Heart right ventricle (tissue), 16 donors: ENCODE measurements around the gene FAM171A2. TPM values are rescaled to one million over a fixed set of nuclear protein-coding genes. Genes with fewer than 3 reads are reported as not detected.
A peak's percentile ranks its signal among the peaks of the same experiment; 100 is the strongest.

ENCODE experiments used
- ATAC-seq, 8 donors: fragments of 200-7000 bp; cut with Tn5 transposase; one replicate each; pipeline ENCODE4 v1.9.1; 2020; ENCODE audit warnings: mild to moderate bottlenecking in 8 of 8, moderate library complexity in 8 of 8, moderate number of reproducible peaks in 1 of 8
- DNase-seq, 2 donors: peaks; one replicate each; pipeline ENCODE4 v3.0.0-alpha.2; 2020
- H3K27ac ChIP-seq, 10 donors: fragments of 200-600 bp; sonication (generic) in 2 of 10; one replicate each; pipeline versions ENCODE4 v1.5.0 to v1.8.0; 2020 to 2022; ENCODE audit warnings: mild to moderate bottlenecking in 3 of 10
- H3K27me3 ChIP-seq, 7 donors: fragments of 200-600 bp; one replicate each; pipeline ENCODE4 v1.8.0; 2021 to 2022; ENCODE audit warnings: mild to moderate bottlenecking in 2 of 7
- H3K36me3 ChIP-seq, 9 donors: fragments of 200-600 bp; sonication (generic) in 1 of 9; one replicate each; pipeline versions ENCODE4 v1.5.0 to v1.8.0; 2020 to 2022; ENCODE audit warnings: mild to moderate bottlenecking in 2 of 9
- H3K4me1 ChIP-seq, 9 donors: fragments of 200-600 bp; sonication (generic) in 1 of 9; one replicate each; pipeline versions ENCODE4 v1.5.0 to v1.8.0; 2020 to 2022; ENCODE audit warnings: mild to moderate bottlenecking in 4 of 9
- H3K4me3 ChIP-seq, 10 donors: fragments of 200-600 bp; sonication (generic) in 2 of 10; one replicate each; pipeline versions ENCODE4 v1.5.0 to v1.8.0; 2020 to 2022; ENCODE audit warnings: mild to moderate bottlenecking in 7 of 10, moderate library complexity in 2 of 10
- H3K9me3 ChIP-seq, 11 donors: fragments of 200-600 bp in 10 of 11; sonication (generic) in 2 of 11; one replicate each; pipeline versions ENCODE4 v1.5.0 to v1.8.0; 2013 to 2022; ENCODE audit warnings: mild to moderate bottlenecking in 2 of 11, control low read depth in 1 of 11, moderate library complexity in 1 of 11
- CTCF ChIP-seq, 9 donors: fragments of 200-600 bp; sonication (generic) in 2 of 9; IDR thresholded peaks; one replicate each; pipeline versions ENCODE4 v1.5.0 to v1.8.0; 2021 to 2022; ENCODE audit warnings: antibody characterized with exemption in 9 of 9, mild to moderate bottlenecking in 5 of 9, moderate library complexity in 1 of 9
- WGBS, 2 donors: extraction: QIAGEN DNeasy Blood & Tissue Kit; methylation state at CpG; one replicate each; pipeline ENCODE4 v1.1.7; 2013; ENCODE audit warnings: inconsistent platforms in 1 of 2; 5-methylcytosine and 5-hydroxymethylcytosine counted together
- intact Hi-C, 10 donors: fragments of 100-400 bp; cut with DNase I; formaldehyde crosslinking; loops; one replicate each; pipeline versions ENCODE4 v1.11.1 to v1.14.2; 2022
- polyA plus RNA-seq, 2 donors: library from polyadenylated mRNA; stranded (reverse); fragments of 200-250 nt; gene quantifications; one replicate each; pipeline ENCODE4 v1.2.3, GENCODE V29; 2013
- total RNA-seq, 10 donors: library from RNA; stranded (reverse); fragmentation: NEBNext Ultra II Directional in 3 of 10; extraction: Animal tissue kit (Norgen Biotek cat#: 25700) in 3 of 10; gene quantifications; one replicate each; pipeline versions ENCODE4 v1.2.1 to v1.2.4, GENCODE V29; 2021 to 2023
- donor health status: Arrhythmogenic right ventricular cardiomyopathy.
- donor health status: ischemic (EF 13 %, LVEDD 7.1; RV severe dilation, severe dysfunction).
- donor health status: healthy with polysubstance abuse.
- donor health status: DM: no; HTN: yes; CAD: no.
- donor health status: DM: no; HTN: no; CAD: no.
- donor health status: ischemic (EF 25% LVEDD 6.9; RV normal size, moderate dysfunction).
- donor health status: ischemic (EF 25% LVEDD 5.7; RV mildly dilated, moderate dysfunction).
- donor health status: healthy.
- donor health status: DM: yes; HTN: yes; CAD: no.
- donor health status: Ischemic cardiomyopathy.
- donor health status: ischemic (EF 35%, LVEDD 5.7; RV mildly dilated, moderate dysfunction).
- donor health status: nonischemic (EF 11% LVEDD 7.7; RV severe dilation, severe dysfunction).
- donor health status: DM: yes; HTN: yes; CAD: no.
- donor health status: PGD.
- donor health status: ischemic (EF 29% LVEDD 5.4; RV normal size, mild dysfunction).
- donor health status: nonischemic (EF 23%, LVEDD 6.1; RV moderate dilation, normal function).

Gene FAM171A2
- total and polyA plus RNA-seq, 12 donors = 0.25 to 0.95 (median 0.46) TPM

GRCh38 chr17:44400226-44400847 is 36.7 kb upstream of the FAM171A2 start:
- Histone ChIP-seq H3K9me3 (no peaks in the 10 kb centered on the region), H3K36me3 (peaks cover 0 to 98% (median 47%) of the 10 kb centered on the region in 9 donors), H3K27me3 (no peaks in the 10 kb centered on the region), H3K27ac (no peak overlapping the region), H3K4me1 (no peaks in the 10 kb centered on the region), H3K4me3 (no peak overlapping the region)
- 86 to 89% methylated on average over 3 of the region's 3 CpGs for WGBS, 2 donors
- no peak for DNase-seq
- peak in 1 of 8 donors; percentile 40 for ATAC-seq
- TF ChIP-seq CTCF (IDR thresholded peaks at IDR 0.05) = peak in 7 of 9 donors; percentile 29 to 51 (median 43)
- intact Hi-C loops = loop anchor here in 4 of 10 donors (2.0 to 10.0 kb wide), 3 partner anchors 122 to 124 kb away; no protein-coding TSS in a partner anchor

GRCh38 chr17:44398692-44399691 is 35.3 kb upstream of the FAM171A2 start:
- no peaks in the 10 kb centered on the region for H3K9me3 ChIP-seq
- peaks cover 0 to 85% (median 36%) of the 10 kb centered on the region in 9 donors for H3K36me3 ChIP-seq
- no peak overlapping the region for H3K4me3 ChIP-seq
- no peak overlapping the region for H3K27ac ChIP-seq
- intact Hi-C loops = loop anchor here in 1 of 10 donors (10.0 kb wide), 1 partner anchor 126 kb away; no protein-coding TSS in a partner anchor
- 96 to 98% methylated on average over 41 of the region's 41 CpGs for WGBS, 2 donors
- TF ChIP-seq CTCF (IDR thresholded peaks at IDR 0.05) = no peak
- H3K4me1 ChIP-seq = no peaks in the 10 kb centered on the region
- ATAC-seq (peak in 2 of 8 donors; percentile 15 to 56), DNase-seq (no peak)
- no peaks in the 10 kb centered on the region for H3K27me3 ChIP-seq

GRCh38 chr17:44397479-44398440 is 34.1 kb upstream of the FAM171A2 start:
- Histone ChIP-seq H3K27me3 (no peaks in the 10 kb centered on the region), H3K36me3 (peaks cover 0 to 72% (median 36%) of the 10 kb centered on the region in 9 donors), H3K4me3 (no peak overlapping the region), H3K27ac (no peak overlapping the region), H3K9me3 (no peaks in the 10 kb centered on the region), H3K4me1 (peaks cover 0 to 7% (median 0%) of the 10 kb centered on the region in 9 donors)
- intact Hi-C loops = loop anchor here in 1 of 10 donors (10.0 kb wide), 1 partner anchor 127 kb away; no protein-coding TSS in a partner anchor
- TF ChIP-seq CTCF (IDR thresholded peaks at IDR 0.05) = no peak
- WGBS, 2 donors = 95 to 96% methylated on average over 8 of the region's 8 CpGs
- no peak for ATAC-seq
- DNase-seq = no peak
